Brain microvascular endothelial cell (primary cell): Measurements from ENCODE around the gene CCDC38.

Experiments
- DNase-seq: peaks from one replicate; pipeline ENCODE4 v3.0.0-alpha.2; 2020
- H3K27ac ChIP-seq: fragments of 250-450 bp; sonication (Bioruptor Pico); 2 replicates; pipeline ENCODE4 v1.5.1; 2020; ENCODE audit warnings: mild to moderate bottlenecking, moderate library complexity
- H3K27me3 ChIP-seq: fragments of 250-450 bp; sonication (Bioruptor Pico); replicated peaks from 2 replicates; pipeline ENCODE4 v1.5.1; 2020; ENCODE audit warnings: mild to moderate bottlenecking
- H3K36me3 ChIP-seq: fragments of 250-450 bp; sonication (Bioruptor Pico); replicated peaks from 2 replicates; pipeline ENCODE4 v1.5.1; 2020; ENCODE audit warnings: mild to moderate bottlenecking
- H3K4me3 ChIP-seq: 2 replicates; pipeline ENCODE4 v1.5.1; 2011; ENCODE audit warnings: low read depth, mild to moderate bottlenecking, control low read depth, low read length, moderate library complexity
- CTCF ChIP-seq: IDR thresholded peaks from 2 replicates; pipeline ENCODE4 v1.5.1; 2011; ENCODE audit warnings: low read depth, mild to moderate bottlenecking, moderate library complexity, low read length, control low read depth, inconsistent platforms; ENCODE audit errors: missing control alignments
- in situ Hi-C: cut with HindIII; loops from 2 replicates; pipeline ENCODE4 v1.10.0; 2017; ENCODE audit warnings: low sequenced_read_pairs, low pct_ligation_motif_present

The CCDC38 gene

GRCh38 chr12:95877622-95878021 is 64.8 kb downstream of the CCDC38 start:
- H3K4me3 ChIP-seq, result no peak overlapping the region
- DNase-seq, result no peak
- no peak for TF ChIP-seq CTCF
- no peak overlapping the region for H3K27ac ChIP-seq
- in situ Hi-C loops, result no loop called here
- H3K27me3 ChIP-seq, result no peaks in the 10 kb centered on the region
- H3K36me3 ChIP-seq, result no peaks in the 10 kb centered on the region

DNA sequence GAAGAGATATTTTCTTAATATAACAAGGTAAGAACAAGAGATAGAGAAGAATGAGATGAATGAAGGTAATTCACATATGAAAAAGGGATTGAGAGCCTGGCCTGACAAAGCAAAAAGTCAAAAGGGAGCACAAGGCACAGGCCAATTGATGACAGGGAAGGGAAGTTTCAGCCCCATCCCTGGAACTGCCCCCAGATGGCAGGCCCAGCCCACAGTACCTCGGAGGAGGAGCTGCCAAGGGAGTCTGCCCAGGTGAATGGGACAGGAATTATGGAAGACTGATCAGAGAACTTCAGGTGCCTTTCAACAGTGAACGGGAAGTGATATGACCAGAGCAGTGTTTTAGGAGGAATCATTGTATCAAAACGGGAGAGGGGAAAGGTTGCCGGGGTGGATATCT is 68.0 kb downstream of the CCDC38 start:
- no peak for TF ChIP-seq CTCF
- in situ Hi-C loops, result no loop called here
- no peaks in the 10 kb centered on the region for H3K36me3 ChIP-seq
- no peak overlapping the region for H3K4me3 ChIP-seq
- no peak overlapping the region for H3K27ac ChIP-seq
- no peaks in the 10 kb centered on the region for H3K27me3 ChIP-seq
- no peak for DNase-seq

- no peak for DNase-seq
- H3K36me3 ChIP-seq, result peaks cover 7% of the 10 kb centered on the region
- H3K27ac ChIP-seq, result no peak overlapping the region
- no peak overlapping the region for H3K4me3 ChIP-seq
- in situ Hi-C loops, result no loop called here
- no peaks in the 10 kb centered on the region for H3K27me3 ChIP-seq
- no peak for TF ChIP-seq CTCF
Measured at GRCh38 chr12:95870897-95871296, 71.5 kb downstream of the CCDC38 start.

GRCh38 chr12:95863337-95863736 is 79.1 kb downstream of the CCDC38 start:
- Histone ChIP-seq H3K4me3 (no peak overlapping the region), H3K36me3 (peaks cover 24% of the 10 kb centered on the region), H3K27me3 (no peaks in the 10 kb centered on the region), H3K27ac (no peak overlapping the region)
- in situ Hi-C loops, result no loop called here
- DNase-seq, result no peak
- TF ChIP-seq CTCF, result no peak

DNA sequence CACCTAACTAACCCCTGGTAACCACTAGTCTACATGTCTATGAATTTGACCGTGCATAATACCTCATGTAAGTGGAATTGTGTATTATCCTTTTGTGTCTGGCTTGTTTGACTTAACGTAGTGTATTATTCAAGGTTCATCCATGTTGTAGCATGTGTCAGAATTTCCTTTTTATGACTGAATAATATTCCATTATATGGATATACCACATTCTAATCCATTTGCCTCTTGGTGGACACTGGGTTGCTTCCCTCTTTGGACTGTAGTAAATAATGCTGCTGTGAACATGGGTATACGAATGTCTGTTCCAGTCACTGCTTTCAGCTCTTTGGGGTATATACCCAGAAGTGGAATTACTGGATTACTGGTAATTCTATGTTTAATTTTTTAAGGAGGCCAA is 80.4 kb downstream of the CCDC38 start:
- no peak overlapping the region for H3K27ac ChIP-seq
- H3K36me3 ChIP-seq, result peaks cover 24% of the 10 kb centered on the region
- H3K27me3 ChIP-seq, result no peaks in the 10 kb centered on the region
- no peak for DNase-seq
- no peak for TF ChIP-seq CTCF
- H3K4me3 ChIP-seq, result no peak overlapping the region
- in situ Hi-C loops, result no loop called here
